GM21515 (cell line): ENCODE measurements around the gene CACNA2D3.

Experiments
- ATAC-seq: cut with Tn5 transposase; IDR thresholded peaks from one replicate; pipeline ENCODE4 v1.9.1; 2021; ENCODE audit not compliant: unreplicated experiment

Gene CACNA2D3

DNA sequence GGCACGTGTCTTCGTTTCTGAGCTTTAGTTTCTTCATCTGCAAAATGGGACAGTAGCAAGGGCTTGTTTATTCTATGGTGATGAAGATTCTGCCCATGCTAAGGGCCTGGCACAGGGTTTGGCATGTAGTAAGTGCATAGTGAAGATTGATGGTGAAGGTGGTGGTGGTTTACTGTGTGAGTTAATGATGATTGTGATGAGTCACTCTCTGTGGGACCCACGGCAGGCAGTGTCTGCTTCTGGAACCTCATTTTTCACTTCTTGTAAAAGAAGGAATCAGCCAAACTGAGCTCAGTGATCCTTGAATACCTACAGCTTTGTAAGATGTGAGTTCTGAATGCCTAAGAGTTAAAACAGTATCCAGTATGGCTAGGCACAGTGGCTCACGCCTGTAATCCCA, 891.7 kb downstream of the CACNA2D3 start:
- no peak for ATAC-seq

DNA sequence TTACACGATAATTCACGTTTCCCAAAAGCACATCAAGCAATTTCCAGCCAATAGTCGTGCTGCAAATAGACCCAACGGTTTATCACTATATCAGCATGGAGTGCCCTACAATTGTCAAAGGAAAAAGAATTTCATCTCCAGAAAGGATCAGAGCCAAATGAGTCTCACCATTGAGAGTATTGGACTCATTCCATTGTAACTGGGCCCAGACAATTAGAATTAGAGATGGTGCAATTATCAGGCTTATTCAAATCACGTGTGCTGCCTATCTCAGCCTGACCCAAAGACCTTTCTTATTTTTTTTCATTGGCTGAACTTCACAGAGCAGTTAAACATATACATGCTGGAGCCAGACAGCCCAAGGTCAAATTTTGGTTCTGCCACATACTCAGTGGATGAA, 892.6 kb downstream of the CACNA2D3 start:
- ATAC-seq, result no peak

DNA sequence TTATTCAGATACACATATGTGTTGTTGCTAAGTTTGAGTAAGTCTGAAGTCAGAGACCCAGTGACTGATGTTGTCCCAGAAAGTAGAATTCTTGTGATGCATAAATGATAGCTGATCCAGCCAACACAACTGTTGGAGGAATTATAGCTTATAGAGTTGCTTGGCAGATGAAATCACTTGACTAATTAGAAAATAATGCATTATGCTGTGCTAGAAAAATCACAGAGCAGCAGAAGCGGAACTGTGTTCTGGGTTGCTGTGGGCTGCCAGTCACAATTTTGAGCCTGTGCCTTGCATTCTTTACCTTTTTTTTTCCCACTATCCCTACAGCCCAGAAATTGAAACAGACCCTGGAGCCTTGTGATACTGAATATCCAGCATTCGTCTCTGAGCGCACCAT, 895.5 kb downstream of the CACNA2D3 start:
- ATAC-seq, result no peak

DNA sequence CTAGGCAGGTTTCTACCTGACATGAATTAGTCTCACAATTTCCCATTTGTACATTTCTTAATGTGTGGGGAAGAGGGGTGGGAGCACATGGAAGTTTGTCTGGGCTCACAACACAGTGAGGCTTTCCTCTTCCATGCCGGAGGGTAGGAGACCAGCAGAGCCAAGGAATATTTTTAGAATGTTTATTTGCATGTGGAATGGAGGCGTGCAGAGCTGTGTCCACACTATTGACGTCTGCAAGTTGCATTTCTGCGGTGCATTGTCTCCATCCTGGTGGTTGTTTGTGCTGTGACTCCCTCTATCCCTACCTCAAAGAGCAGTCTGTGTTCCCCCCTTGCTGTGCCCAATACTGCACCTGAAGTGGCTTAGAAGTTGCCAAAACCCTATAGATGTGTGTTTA, 908.6 kb downstream of the CACNA2D3 start:
- no peak for ATAC-seq

DNA sequence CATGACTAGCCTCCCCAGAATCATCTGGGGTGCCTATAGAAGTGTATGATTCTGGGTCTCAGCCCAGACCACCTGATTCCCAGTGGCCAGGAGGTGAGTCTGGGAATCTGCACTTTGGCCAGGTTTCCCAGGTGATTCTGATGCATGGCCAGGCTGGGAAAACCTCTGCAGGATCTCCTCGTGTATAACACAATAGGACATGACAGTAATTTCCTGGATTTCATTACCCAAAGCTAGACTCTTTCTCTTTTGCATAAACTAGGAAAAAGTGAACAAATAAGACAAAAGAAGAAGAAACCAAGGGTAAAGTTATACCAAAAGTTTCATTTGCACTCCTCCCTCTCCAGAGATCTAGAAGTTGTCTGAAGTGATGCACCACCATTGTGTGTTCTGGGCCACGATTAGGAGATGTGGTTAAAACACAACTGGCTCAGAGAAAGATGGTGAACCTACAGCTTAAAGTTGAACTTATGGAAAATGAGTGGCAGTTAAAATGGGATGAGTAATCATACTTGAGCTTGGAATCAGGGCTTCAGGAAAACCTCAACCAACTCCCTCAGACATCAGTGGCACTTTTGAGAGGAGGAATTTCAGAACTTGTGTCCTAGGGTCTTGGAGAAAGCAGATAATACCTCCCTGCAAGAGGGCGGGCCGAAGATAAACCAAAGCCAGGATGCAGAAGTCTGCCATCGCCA, 914.7 kb downstream of the CACNA2D3 start:
- no peak for ATAC-seq

DNA sequence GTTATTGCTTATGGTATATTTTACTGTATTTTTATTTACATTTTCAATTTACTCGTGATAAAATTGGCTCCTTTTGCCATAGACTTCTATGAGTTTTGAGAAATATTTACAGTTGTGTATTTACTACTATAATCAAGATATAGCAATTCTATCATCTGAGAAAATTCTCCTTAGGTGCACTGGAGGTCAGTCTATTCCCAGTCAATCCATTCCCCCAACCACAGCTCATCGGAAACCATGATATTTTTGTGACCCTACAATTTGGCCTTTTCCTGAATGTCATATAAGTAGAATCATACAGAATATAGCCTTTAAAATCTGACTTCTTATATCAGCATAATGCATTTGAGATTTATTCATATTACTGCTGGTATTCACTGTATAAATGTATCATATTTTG, 920.2 kb downstream of the CACNA2D3 start:
- no peak for ATAC-seq

DNA sequence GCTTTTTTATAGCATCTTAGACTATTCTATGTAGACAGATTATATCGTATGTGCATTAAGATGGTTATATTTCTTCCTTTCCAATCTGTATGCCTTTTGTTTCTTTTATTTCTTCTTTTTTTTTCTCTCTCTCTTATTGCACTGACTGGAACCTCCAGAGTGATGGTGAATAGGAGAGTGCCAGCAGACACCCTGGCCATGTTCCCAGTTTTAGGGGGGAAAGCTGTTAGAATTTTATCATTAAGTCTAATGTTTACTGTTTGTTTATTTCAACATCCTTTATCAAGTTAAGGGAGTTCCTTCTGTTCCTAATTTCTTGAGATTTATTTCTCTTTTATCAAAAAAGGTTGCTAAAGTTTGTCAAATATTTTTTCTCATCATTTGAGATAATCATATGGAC, 922.1 kb downstream of the CACNA2D3 start:
- ATAC-seq, result no peak

DNA sequence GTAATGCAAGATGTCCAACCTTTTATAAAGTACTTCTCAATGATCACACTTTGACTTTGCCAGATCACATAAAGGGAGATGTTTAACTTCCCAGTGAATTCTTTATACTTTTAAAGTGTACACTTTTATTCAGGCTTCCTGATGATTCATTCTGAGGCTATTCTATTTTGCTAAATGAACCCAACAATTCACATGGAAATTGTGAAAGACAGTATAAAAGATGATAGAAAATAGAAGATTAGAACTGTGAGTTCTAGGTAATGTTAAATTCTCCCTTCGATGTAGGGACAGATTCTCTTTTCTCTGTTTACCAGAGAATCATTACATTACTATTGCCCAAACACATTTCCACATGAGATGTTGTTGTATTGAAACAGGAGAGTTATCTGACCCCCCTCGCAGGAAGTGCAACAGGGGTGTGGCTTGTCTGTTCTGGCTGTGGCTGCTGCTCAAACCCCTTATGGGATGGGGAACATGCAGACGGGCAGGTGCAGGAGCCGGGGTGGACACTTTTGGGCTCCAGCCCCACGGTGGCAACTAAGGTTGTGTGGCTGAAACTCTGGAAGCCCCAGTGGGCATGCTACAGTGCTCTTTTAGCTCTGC, 936.8 kb downstream of the CACNA2D3 start:
- ATAC-seq, result no peak

DNA sequence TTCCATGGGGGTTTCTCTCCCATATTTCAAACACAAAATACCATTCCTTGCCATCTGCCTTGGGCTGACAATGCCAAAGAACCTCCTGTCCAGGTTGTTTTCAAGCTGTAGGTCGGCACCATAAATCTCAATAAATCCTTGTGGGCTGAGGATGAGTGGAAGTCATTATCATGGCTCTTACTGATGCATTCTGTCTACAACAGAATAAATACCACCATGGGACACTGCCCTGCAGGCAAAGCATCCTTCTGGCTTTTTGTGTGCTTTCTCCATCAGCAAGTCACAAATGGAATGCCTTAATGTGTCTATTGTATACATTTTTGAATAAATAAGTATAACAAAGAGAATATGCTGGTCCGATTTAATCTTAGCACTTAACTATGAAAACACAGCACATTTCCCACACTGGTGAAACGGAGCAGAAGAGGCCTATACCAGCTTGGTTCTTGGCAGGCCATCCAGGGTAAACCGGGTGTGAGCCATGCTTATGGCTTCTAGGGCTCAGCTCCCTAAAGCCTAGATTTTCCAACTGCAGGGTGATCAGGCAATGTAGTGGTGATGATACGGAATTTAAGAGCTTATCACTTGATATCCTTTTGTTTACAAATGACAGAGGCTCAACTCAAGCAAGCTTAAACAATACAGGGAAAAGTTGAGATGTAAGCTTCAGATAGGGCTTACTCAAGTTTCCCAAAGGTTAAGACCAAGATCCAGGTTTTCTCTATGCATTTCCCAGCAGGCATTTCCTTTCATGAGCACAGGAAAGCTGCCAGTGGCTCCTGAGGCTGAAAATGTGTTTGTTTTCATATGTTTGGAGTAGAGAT, 938.8 kb downstream of the CACNA2D3 start:
- ATAC-seq, result no peak

DNA sequence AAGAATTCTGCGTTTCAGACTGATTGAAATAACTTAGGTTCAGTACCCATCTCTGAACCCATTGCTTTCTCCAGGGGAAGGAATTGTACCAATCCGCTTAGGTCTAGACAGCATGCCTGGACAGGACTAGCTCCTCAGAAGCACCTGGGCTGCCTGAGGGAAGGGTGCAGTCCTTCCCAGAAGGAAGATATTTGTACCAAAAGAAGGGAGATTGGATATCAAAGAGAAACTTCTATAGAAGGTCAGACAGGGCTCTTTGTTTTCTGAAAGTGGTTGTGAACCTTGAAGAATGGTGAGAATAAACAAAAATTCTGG, 939.3 kb downstream of the CACNA2D3 start:
- no peak for ATAC-seq

DNA sequence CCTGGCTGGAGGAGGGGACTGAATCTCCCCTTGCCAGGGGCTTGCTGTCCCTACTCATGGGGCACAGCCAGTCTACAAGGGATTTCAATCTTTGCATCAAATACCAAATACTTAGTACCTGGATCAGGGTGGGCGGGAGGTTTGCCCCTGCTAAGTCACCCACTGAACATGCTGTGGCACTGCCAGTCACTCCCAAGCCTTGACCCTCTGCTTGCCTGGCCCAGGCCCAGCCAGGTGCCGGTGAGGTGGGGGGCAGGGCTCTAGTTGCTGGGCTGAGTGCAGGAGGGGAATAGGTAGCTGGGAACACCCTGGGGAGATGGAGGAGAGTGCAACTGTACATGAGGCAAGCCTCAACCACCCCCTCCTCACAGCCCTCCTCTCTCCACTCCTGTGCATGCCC, 941.8 kb downstream of the CACNA2D3 start:
- ATAC-seq, result no peak

DNA sequence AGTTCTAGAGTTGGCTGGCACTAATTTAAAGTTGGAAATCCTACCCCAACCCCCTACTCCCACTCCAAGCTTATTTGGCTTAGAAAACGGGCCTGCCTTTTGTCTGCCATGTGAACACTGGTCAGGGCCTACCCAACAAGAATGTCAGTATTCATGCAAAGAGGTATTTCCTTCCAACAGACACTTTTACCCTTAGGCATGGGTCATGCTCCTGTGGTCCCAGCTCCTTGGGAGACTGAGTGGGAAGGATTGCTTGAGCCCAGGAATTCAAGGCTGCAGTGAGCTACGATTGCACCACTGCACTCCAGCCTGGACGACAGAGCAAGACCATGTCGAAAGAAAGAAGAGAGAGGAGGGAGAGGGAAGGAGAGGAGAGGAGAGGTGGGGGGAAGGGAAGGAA, 943.0 kb downstream of the CACNA2D3 start:
- ATAC-seq, result no peak

DNA sequence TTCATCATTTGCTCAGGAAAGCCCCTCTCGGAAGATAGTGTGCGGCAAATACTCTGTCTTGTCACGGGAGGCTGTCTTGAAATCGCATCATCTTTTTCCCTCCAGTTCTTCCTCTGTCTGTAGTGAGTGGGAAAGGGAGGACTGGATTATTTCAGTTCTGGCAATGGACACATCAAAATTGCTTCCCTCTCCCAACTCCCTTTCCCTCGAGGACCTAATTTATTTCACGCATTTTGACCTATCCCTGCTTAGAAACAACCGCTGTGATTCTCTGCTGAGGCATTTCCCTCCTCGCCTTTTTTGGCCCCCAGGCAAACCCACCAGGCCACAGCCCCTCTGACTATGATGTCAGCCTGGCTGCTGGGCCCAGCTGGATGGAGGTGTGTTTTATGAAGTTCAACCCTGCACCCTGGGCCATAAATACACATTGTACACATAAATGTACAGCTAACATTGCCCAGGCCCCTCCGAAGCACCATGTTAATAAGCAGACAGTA, 944.2 kb downstream of the CACNA2D3 start:
- ATAC-seq, result no peak

DNA sequence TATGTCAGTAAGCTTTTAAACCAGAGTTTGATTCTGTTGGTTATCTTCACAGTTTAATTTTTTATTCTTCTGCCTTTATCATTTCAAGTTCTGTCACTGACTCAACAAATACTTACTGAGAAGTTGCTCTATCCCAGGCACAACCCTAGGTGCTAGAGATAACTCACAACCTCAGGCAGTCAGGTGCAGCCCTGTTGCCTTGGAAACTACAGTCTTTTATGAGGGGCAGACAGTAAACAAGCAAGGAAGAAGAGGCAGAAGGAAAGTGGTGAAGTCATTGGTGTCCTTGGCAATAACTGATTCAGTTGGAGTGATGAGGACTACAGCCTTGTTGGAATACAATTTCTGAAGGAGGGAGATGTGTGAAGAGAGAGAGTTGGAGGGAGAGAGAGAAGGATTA, 947.6 kb downstream of the CACNA2D3 start:
- ATAC-seq, result no peak

DNA sequence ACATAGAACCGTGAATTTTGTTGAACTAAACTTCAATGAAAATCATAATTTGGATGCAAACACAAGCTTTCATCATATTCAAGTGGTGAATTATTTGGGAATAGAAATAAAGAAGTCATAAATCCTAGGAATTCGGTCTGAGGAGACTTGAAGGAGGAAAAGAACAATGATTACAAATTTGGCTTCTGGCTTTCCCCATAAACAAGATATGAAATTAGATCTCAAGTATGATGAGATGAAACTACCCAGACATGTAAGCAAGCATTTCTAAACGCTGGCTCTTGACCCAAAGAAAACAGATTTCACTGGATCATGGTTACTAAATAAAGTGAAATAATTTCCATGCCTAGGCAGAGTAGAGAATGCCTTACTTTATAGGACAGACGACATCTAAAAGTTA, 952.4 kb downstream of the CACNA2D3 start:
- ATAC-seq, result no peak

DNA sequence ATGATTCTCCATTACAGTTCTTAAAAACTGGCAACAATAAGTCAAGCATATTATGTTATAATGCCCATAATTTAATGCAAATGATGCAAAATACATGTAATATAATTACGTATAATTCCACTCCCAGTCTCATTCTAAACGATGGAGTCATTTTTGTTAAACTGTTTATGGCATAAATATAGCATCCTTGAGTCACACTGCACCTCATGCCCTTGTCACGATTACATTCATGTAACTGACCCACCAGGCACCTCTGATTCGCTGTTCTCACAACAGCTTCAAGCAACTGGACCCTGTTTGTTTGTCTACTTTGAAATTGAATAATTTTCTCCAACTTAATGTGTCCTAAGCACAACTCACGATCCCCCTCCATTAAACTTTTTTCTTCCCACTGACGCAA, 953.5 kb downstream of the CACNA2D3 start:
- no peak for ATAC-seq

DNA sequence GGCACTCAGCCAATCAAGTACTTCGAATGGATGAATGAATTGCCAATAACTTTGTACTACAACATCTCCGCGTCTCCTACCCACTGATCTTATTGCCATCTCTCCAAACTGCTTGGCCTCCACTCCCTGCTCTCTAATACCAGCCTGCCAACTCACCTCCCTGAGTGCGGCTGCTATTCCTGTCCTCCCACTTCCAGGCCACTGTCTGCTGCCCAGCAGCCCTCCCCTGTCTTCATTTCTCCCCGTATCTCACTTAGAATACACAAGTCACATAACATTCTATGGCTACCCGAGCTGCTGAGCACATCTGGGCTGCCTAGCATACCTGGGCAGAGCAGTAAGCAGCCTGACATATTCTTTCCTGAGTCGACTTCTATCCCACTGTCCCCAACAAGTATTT, 955.4 kb downstream of the CACNA2D3 start:
- no peak for ATAC-seq

DNA sequence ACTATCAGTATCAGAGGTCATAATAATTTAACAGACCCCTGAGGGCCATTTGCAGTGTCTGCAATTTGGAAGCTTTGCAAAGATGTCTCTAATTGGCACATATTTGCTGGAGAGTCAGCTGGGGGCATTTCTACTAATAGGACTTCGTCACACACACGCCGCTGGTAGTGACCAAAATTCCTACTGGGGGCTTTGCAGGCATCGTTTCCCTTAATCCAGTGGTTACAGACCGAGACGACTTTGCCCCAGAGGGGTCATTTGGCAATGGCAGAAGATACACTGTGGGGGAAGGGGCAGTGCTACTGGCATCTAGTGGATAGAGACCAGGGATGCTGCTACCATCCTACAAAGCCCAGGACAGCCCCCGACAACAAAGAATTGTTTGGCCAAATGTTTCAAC, 956.5 kb downstream of the CACNA2D3 start:
- no peak for ATAC-seq

DNA sequence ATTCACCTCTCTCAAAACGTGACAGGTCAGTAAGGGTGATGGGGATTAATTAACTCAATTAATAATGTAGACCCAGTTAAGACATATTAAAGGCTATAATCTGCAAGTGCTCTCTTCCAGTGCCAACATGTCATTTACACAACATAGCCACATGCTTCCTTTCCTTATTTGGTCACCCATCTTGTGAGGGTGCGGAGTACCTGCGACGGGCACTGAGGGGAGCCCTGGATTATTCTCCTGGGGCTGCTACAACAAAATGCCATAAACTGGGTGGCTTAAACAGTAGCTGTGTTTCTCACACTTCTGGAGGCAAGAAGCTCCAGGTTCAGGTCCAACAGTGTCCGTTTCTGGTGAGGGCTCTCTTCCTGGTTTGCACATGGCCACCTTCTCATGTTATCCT, 962.9 kb downstream of the CACNA2D3 start:
- no peak for ATAC-seq

DNA sequence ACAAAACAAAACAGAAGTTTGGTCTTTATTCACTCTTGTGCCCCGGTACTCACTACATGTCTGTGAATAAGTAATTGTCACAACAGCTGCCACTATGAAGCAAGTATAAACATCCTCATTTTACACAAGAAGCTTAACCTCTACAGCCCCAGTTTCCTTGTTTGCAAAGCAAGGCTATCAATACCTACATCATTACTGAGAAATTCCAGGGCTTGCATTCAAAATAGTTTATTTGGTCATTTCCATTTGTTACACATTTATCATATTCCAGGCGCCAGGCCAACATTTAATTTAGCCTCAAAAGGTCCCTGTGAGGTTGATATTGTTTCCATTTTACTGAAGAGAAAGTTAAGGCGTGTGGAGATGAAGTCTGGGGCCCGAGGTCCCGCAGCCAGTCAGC, 966.9 kb downstream of the CACNA2D3 start:
- ATAC-seq, result no peak

DNA sequence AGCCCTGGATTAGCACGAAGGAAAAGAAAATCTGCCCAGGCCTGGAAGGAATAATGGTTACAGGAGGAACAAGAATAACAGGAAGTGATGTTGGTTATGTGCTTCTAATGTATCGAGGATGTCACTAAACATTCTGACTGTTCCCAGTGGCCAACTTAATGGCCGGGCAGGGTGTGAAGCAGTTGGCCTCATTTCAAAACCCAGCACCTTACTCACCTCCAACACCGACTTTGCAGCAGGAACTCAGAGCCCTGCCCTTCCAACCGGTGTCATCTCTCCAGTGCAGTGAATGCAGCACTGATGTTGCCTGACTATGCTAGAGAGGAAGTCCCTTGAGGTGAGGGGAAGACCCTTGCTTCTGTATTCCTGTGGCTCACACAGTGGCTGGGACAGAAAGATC, 967.9 kb downstream of the CACNA2D3 start:
- ATAC-seq, result no peak

DNA sequence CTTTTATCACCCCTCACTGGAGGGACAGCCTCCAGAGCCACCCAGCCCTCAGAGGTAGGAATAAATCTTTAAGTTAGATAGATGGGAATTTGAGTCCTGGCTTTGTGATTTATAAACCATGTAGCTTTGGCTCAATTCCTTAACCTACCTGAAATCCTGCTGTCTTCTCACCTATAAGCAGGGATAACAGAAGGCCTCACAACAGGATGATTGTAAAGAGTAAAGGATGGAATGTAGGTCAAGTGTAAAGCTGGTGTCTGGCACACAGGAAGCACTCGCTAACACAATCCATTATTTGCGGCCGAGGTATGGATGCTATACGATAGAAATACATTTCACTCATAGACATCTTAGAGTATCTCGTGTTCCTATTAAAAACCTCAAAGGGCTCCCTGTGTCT, 968.4 kb downstream of the CACNA2D3 start:
- ATAC-seq, result no peak
